ENCODE data around the gene GSTK1. TPM values are rescaled to one million over a fixed set of nuclear protein-coding genes. Genes with fewer than 3 reads are reported as not detected.

GSTK1 gene
- total and polyA plus RNA-seq, 2 experiments from 2014 or later = 224 to 243 TPM

- H3K4me1 ChIP-seq (ENCODE audit: insufficient read depth) = no peaks in the 10 kb centered on the region
- H3K4me2 ChIP-seq = no peak overlapping the region
- no peaks in the 10 kb centered on the region for H3K79me2 ChIP-seq
- no peak overlapping the region for H3K4me3 ChIP-seq
- no peaks in the 10 kb centered on the region for H4K20me1 ChIP-seq (ENCODE audit: insufficient read depth, poor library complexity, severe bottlenecking)
- 86% methylated on average over 6 of the region's 6 CpGs for WGBS (ENCODE audit: low lambda C conversion rate, missing lambda C conversion rate)
- no peaks in the 10 kb centered on the region for H3K9me2 ChIP-seq (replicated peaks; ENCODE audit: insufficient read depth)
- no peaks in the 10 kb centered on the region for H3K27me3 ChIP-seq
- no peak for TF ChIP-seq CTCF (IDR thresholded peaks at IDR 0.05; ENCODE audit: poor library complexity)
- no peak for TF ChIP-seq EZH2 (IDR thresholded peaks at IDR 0.05; ENCODE audit: borderline replicate concordance)
- TF ChIP-seq EZH2phosphoT487 (IDR thresholded peaks at IDR 0.05; ENCODE audit: low read depth, severe bottlenecking, unreplicated experiment) = no peak
- no peak overlapping the region for H3K27ac ChIP-seq
- H3K36me3 ChIP-seq (replicated peaks; ENCODE audit: insufficient read depth, low read depth) = no peaks in the 10 kb centered on the region
- no peak for DNase-seq (ENCODE audit: low spot score)
- no peak overlapping the region for H2AFZ ChIP-seq
- H3K9me3 ChIP-seq (ENCODE audit: low read depth) = no peaks in the 10 kb centered on the region
These were observed 47.1 kb upstream of the GSTK1 start for GRCh38 chr7:143216151-143216550.

GRCh38 chr7:143216686-143217085, 46.6 kb upstream of the GSTK1 start:
- no peak for DNase-seq (ENCODE audit: low spot score)
- H3K27ac ChIP-seq = no peak overlapping the region
- no peak overlapping the region for H3K4me3 ChIP-seq
- H2AFZ ChIP-seq = no peak overlapping the region
- H3K9me2 ChIP-seq (replicated peaks; ENCODE audit: insufficient read depth) = no peaks in the 10 kb centered on the region
- no peaks in the 10 kb centered on the region for H3K4me1 ChIP-seq (ENCODE audit: insufficient read depth)
- no peak overlapping the region for H3K4me2 ChIP-seq
- H3K79me2 ChIP-seq = no peaks in the 10 kb centered on the region
- H4K20me1 ChIP-seq (ENCODE audit: insufficient read depth, poor library complexity, severe bottlenecking) = no peaks in the 10 kb centered on the region
- TF ChIP-seq EZH2 (IDR thresholded peaks at IDR 0.05; ENCODE audit: borderline replicate concordance) = no peak
- no peak for TF ChIP-seq EZH2phosphoT487 (IDR thresholded peaks at IDR 0.05; ENCODE audit: low read depth, severe bottlenecking, unreplicated experiment)
- no peak for TF ChIP-seq CTCF (IDR thresholded peaks at IDR 0.05; ENCODE audit: poor library complexity)
- no peaks in the 10 kb centered on the region for H3K9me3 ChIP-seq (ENCODE audit: low read depth)
- no peaks in the 10 kb centered on the region for H3K27me3 ChIP-seq
- H3K36me3 ChIP-seq (replicated peaks; ENCODE audit: insufficient read depth, low read depth) = no peaks in the 10 kb centered on the region
- WGBS (ENCODE audit: low lambda C conversion rate, missing lambda C conversion rate) = 90% methylated on average over 2 of the region's 2 CpGs

- Histone ChIP-seq H3K27ac (no peak overlapping the region), H3K4me1 (ENCODE audit: insufficient read depth) (no peaks in the 10 kb centered on the region), H4K20me1 (ENCODE audit: insufficient read depth, poor library complexity, severe bottlenecking) (no peaks in the 10 kb centered on the region), H3K36me3 (replicated peaks; ENCODE audit: insufficient read depth, low read depth) (no peaks in the 10 kb centered on the region), H2AFZ (no peak overlapping the region), H3K27me3 (no peaks in the 10 kb centered on the region), H3K4me2 (no peak overlapping the region), H3K4me3 (no peak overlapping the region), H3K9me2 (replicated peaks; ENCODE audit: insufficient read depth) (no peaks in the 10 kb centered on the region), H3K9me3 (ENCODE audit: low read depth) (no peaks in the 10 kb centered on the region), H3K79me2 (no peaks in the 10 kb centered on the region)
- TF ChIP-seq EZH2phosphoT487 (IDR thresholded peaks at IDR 0.05; ENCODE audit: low read depth, severe bottlenecking, unreplicated experiment) = no peak
- TF ChIP-seq CTCF (IDR thresholded peaks at IDR 0.05; ENCODE audit: poor library complexity) = no peak
- no peak for TF ChIP-seq EZH2 (IDR thresholded peaks at IDR 0.05; ENCODE audit: borderline replicate concordance)
- WGBS (ENCODE audit: low lambda C conversion rate, missing lambda C conversion rate) = 82% methylated on average over 2 of the region's 2 CpGs
- DNase-seq (ENCODE audit: low spot score) = no peak
These were observed 45.4 kb upstream of the GSTK1 start for GRCh38 chr7:143217806-143218205.

- TF ChIP-seq EZH2 (IDR thresholded peaks at IDR 0.05; ENCODE audit: borderline replicate concordance) = no peak
- TF ChIP-seq CTCF (IDR thresholded peaks at IDR 0.05; ENCODE audit: poor library complexity) = no peak
- no peak for TF ChIP-seq EZH2phosphoT487 (IDR thresholded peaks at IDR 0.05; ENCODE audit: low read depth, severe bottlenecking, unreplicated experiment)
- Histone ChIP-seq H3K27me3 (no peaks in the 10 kb centered on the region), H3K4me1 (ENCODE audit: insufficient read depth) (no peaks in the 10 kb centered on the region), H3K36me3 (replicated peaks; ENCODE audit: insufficient read depth, low read depth) (no peaks in the 10 kb centered on the region), H2AFZ (no peak overlapping the region), H3K9me2 (replicated peaks; ENCODE audit: insufficient read depth) (no peaks in the 10 kb centered on the region), H3K27ac (no peak overlapping the region), H3K79me2 (no peaks in the 10 kb centered on the region), H3K4me3 (no peak overlapping the region), H3K9me3 (ENCODE audit: low read depth) (no peaks in the 10 kb centered on the region), H3K4me2 (no peak overlapping the region), H4K20me1 (ENCODE audit: insufficient read depth, poor library complexity, severe bottlenecking) (no peaks in the 10 kb centered on the region)
- 76% methylated on average over 2 of the region's 2 CpGs for WGBS (ENCODE audit: low lambda C conversion rate, missing lambda C conversion rate)
- no peak for DNase-seq (ENCODE audit: low spot score)
These were observed 42.0 kb upstream of the GSTK1 start for GRCh38 chr7:143221286-143221685.

Measured in hepatocyte (in vitro differentiated cells).